DMS 273 (cell line): ENCODE results near the gene TSHZ1.

Source experiments
- DNase-seq: peaks from one replicate; lab custom pipeline; 2025; ENCODE audit not compliant: unreplicated experiment; lab: John Stamatoyannopoulos, UW

Gene TSHZ1

DNA sequence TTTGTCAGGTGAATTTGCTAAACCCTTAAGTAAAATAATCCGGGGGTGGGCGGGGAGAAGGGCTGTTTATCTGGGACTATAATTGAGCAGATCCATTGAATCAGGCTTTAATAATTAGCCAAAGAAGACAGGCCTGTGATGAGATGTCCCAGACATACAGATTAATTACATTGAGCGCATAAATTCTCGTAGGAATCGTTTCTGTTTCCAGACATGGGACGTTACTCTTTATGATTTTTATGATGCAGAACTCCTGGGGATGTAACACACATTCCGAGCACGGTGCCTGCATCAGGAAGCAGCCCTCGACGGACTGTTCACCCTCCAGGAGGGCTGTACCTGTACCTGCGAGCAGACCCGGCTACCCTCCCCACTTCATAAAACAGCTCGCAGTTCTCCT, 128.0 kb downstream of the TSHZ1 start:
- no peak for DNase-seq
